Naive thymus-derived CD4-positive, alpha-beta T cell (primary cell): ENCODE data around the gene ADAM30. TPM values are rescaled to one million over a fixed set of nuclear protein-coding genes. Genes with fewer than 3 reads are reported as not detected.

ENCODE experiments used
- ATAC-seq: fragments of 150-1000 bp; cut with Tn5 transposase; 2 replicates; pipeline ENCODE4 v1.10.0; 2021; ENCODE audit warnings: mild to moderate bottlenecking, moderate library complexity
- CTCF ChIA-PET: fragments of 350-600 bp; sonication (Branson Sonifier 250); formaldehyde crosslinking; loops from one replicate; lab custom pipeline; 2021; ENCODE audit warnings: antibody characterized with exemption; lab: Charles Lee
- POLR2A ChIA-PET: fragments of 350-600 bp; sonication (Branson Sonifier 250); formaldehyde crosslinking; loops from one replicate; lab custom pipeline; 2021; ENCODE audit warnings: antibody characterized with exemption, inconsistent platforms; lab: Charles Lee
- DNase-seq, 9 donors: peaks; one replicate each; pipeline versions ENCODE4 v3.0.0 to v3.0.0-alpha.2; 2020 to 2022; ENCODE audit warnings: mixed read lengths in 1 of 9
- H3K27ac ChIP-seq: one replicate; pipeline ENCODE4 v1.7.0; 2013; ENCODE audit warnings: mild to moderate bottlenecking, low read depth, low read length, moderate library complexity
- H3K27me3 ChIP-seq, 2 donors: one replicate each; pipeline ENCODE4 v1.7.0; 2013; ENCODE audit warnings: low read length in 2 of 2, mild to moderate bottlenecking in 2 of 2, moderate library complexity in 2 of 2; ENCODE audit not compliant: control insufficient read depth in 2 of 2, insufficient read depth in 2 of 2
- H3K36me3 ChIP-seq, 3 experiments: 1 replicate in 2 of 3; 2 replicates in 1 of 3; pipeline ENCODE4 v1.7.0; 2013; ENCODE audit warnings: low read length in 3 of 3, mild to moderate bottlenecking in 3 of 3, moderate library complexity in 1 of 3; ENCODE audit not compliant: insufficient read depth in 3 of 3, control insufficient read depth in 2 of 3
- H3K4me1 ChIP-seq, 2 donors: one replicate each; pipeline ENCODE4 v1.7.0; 2013; ENCODE audit warnings: low read length in 2 of 2, mild to moderate bottlenecking in 2 of 2, moderate library complexity in 1 of 2; ENCODE audit not compliant: control insufficient read depth in 2 of 2, insufficient read depth in 2 of 2
- H3K4me3 ChIP-seq: 2 replicates; pipeline ENCODE4 v1.7.0; 2013; ENCODE audit warnings: mild to moderate bottlenecking, low read length
- H3K9me3 ChIP-seq, 3 experiments: 1 replicate in 2 of 3; 2 replicates in 1 of 3; pipeline ENCODE4 v1.7.0; 2013; ENCODE audit warnings: low read length in 3 of 3; ENCODE audit not compliant: control insufficient read depth in 2 of 3
- H3K27ac Mint-ChIP-seq, 9 donors: one replicate each; pipeline ENCODE4 v1.8.0; 2020 to 2022; ENCODE audit warnings: mixed read lengths in 9 of 9, mild to moderate bottlenecking in 8 of 9, moderate library complexity in 5 of 9, inconsistent platforms in 2 of 9
- H3K27me3 Mint-ChIP-seq, 5 donors: one replicate each; pipeline ENCODE4 v1.8.0; 2021 to 2022; ENCODE audit warnings: mixed read lengths in 5 of 5, mild to moderate bottlenecking in 1 of 5
- H3K36me3 Mint-ChIP-seq, 5 donors: one replicate each; pipeline ENCODE4 v1.8.0; 2020 to 2022; ENCODE audit warnings: mixed read lengths in 5 of 5, mild to moderate bottlenecking in 3 of 5, inconsistent platforms in 1 of 5
- H3K4me1 Mint-ChIP-seq, 7 donors: one replicate each; pipeline ENCODE4 v1.8.0; 2020 to 2022; ENCODE audit warnings: mixed read lengths in 7 of 7, mild to moderate bottlenecking in 3 of 7, inconsistent platforms in 1 of 7
- H3K4me3 Mint-ChIP-seq, 10 donors: one replicate each; pipeline ENCODE4 v1.8.0; 2020 to 2022; ENCODE audit warnings: mild to moderate bottlenecking in 10 of 10, mixed read lengths in 10 of 10, moderate library complexity in 6 of 10, inconsistent platforms in 2 of 10
- H3K9me3 Mint-ChIP-seq, 11 donors: one replicate each; pipeline ENCODE4 v1.8.0; 2020 to 2022; ENCODE audit warnings: mixed read lengths in 11 of 11, mild to moderate bottlenecking in 4 of 11, inconsistent platforms in 1 of 11, moderate library complexity in 1 of 11
- intact Hi-C, 2 donors: fragments of 100-400 bp; cut with micrococcal nuclease; formaldehyde crosslinking; loops; one replicate each; pipeline ENCODE4 v1.15.1; 2023
- polyA plus RNA-seq, 2 donors: library from polyadenylated mRNA; unstranded; fragments of 300-500 nt; fragmentation: Illumina TruSeq; gene quantifications; one replicate each; pipeline ENCODE4 v1.2.3, GENCODE V29; 2021
- total RNA-seq, 6 experiments: library from RNA in 5 of 6; stranded (reverse) in 5 of 6; gene quantifications; 1 replicate in 5 of 6; 2 replicates in 1 of 6; pipeline ENCODE4 v1.2.3 and lab custom pipeline; 2021 to 2026

Gene ADAM30
- total and polyA plus RNA-seq, 7 experiments from 2014 or later: 0.20 TPM; not detected in 6

DNA sequence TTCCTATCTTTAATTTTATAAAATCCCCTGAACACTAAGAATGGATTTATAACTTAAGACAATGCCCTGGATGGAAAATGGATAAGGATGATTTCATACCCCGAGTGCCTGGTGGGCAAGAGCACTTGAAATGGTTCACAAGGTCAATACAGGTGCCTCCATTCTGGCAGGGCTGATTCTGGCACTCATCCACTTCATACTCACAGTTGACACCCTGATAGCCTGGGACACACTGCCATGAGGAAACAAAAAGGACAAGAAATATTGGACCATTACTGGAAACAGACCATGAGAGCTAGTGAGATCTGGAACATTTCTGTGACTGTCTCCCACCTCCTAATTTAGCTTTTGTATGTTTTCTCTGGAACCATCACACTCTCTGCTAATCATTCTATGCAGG is 39.1 kb upstream of the ADAM30 start:
- ATAC-seq: no peak
- Mint-ChIP-seq H3K4me1 (peaks cover 0 to 5% (median 1%) of the 10 kb centered on the region in 7 donors), H3K9me3 (peaks cover 2 to 25% (median 14%) of the 10 kb centered on the region in 11 donors), H3K36me3 (peaks cover 51 to 71% (median 63%) of the 10 kb centered on the region in 5 donors), H3K27me3 (no peaks in the 10 kb centered on the region), H3K27ac (peak overlapping the region in 1 of 9 donors; percentile 14), H3K4me3 (no peak overlapping the region)
- H3K27ac ChIP-seq: no peak overlapping the region
- ChIA-PET CTCF (no interaction called here), POLR2A (no interaction called here)
- no peaks in the 10 kb centered on the region for H3K27me3 ChIP-seq
- peaks cover 6 to 70% (median 16%) of the 10 kb centered on the region in 3 experiments for H3K36me3 ChIP-seq
- no peak for DNase-seq
- intact Hi-C loops: no loop called here
- H3K9me3 ChIP-seq: peaks cover 0 to 5% (median 0%) of the 10 kb centered on the region in 3 experiments
- no peaks in the 10 kb centered on the region for H3K4me1 ChIP-seq
- no peak overlapping the region for H3K4me3 ChIP-seq

DNA sequence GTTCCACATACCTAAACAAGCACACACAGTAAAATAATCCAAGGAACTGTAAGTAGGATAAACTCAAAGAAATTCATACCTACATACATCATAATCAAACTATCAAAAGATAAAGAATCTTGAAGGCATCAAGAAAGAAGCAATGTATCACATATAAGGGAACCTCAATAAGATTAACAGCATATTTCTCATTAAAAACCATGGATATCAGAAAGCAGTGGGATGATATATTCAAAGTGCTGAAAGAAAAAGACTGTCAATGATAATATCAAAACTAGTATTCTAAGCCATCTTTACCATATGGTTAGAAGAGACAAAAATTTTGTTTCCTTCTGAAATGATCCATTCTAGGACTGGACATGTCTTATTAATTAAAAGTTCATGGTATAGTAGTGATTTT is 37.1 kb upstream of the ADAM30 start:
- Histone ChIP-seq H3K27me3 (no peaks in the 10 kb centered on the region), H3K27ac (no peak overlapping the region), H3K4me1 (no peaks in the 10 kb centered on the region), H3K36me3 (peaks cover 0 to 66% (median 16%) of the 10 kb centered on the region in 3 experiments), H3K4me3 (no peak overlapping the region), H3K9me3 (peaks cover 0 to 5% (median 0%) of the 10 kb centered on the region in 3 experiments)
- DNase-seq (no peak), ATAC-seq (no peak)
- intact Hi-C loops: loop anchor here in 1 of 2 donors (5.0 kb wide), 1 partner anchor 54 kb away; no protein-coding TSS in a partner anchor
- H3K36me3 Mint-ChIP-seq: peaks cover 48 to 65% (median 57%) of the 10 kb centered on the region in 5 donors
- ChIA-PET CTCF (no interaction called here), POLR2A (no interaction called here)
- no peaks in the 10 kb centered on the region for H3K27me3 Mint-ChIP-seq
- no peak overlapping the region for H3K4me3 Mint-ChIP-seq
- peaks cover 2 to 25% (median 14%) of the 10 kb centered on the region in 11 donors for H3K9me3 Mint-ChIP-seq
- H3K4me1 Mint-ChIP-seq: peaks cover 0 to 4% (median 0%) of the 10 kb centered on the region in 7 donors
- H3K27ac Mint-ChIP-seq: no peak overlapping the region

DNA sequence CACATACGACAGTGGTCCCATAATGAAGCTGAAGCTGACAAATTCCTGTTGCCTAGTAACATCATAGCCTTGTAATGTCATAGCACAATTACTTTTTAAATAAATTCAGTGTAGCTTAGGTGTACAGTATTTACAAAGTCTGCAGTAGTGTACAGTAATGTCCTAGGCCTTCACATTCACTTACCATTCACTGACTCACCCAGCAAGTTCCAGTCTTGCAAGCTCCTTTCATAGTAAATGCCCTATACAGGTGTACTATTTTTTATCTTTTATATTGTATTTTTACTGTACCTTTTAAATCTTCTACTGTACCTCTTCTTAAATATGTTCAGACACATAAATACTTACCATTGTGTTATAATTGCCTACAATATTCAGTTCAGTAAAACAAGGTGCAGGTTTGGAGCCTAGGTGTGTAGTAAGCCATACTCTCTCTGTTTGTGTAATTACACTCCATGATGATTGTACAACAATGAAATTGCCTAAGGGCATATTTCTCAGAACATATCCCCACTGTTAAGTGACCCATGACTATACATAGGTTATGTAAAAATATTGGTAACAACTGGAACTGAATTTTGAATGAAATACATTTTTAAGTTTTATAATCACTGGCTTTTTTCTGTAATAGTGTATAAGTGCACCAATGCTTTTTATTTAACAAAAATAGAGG is 33.5 kb upstream of the ADAM30 start:
- no peak overlapping the region for H3K27ac ChIP-seq
- no peaks in the 10 kb centered on the region for H3K27me3 ChIP-seq
- no peaks in the 10 kb centered on the region for H3K4me1 ChIP-seq
- H3K27me3 Mint-ChIP-seq: no peaks in the 10 kb centered on the region
- peaks cover 0 to 5% (median 0%) of the 10 kb centered on the region in 3 experiments for H3K9me3 ChIP-seq
- H3K36me3 Mint-ChIP-seq: peaks cover 23 to 69% (median 41%) of the 10 kb centered on the region in 5 donors
- H3K27ac Mint-ChIP-seq: no peak overlapping the region
- ATAC-seq (no peak), DNase-seq (no peak)
- POLR2A ChIA-PET: no interaction called here
- CTCF ChIA-PET: no interaction called here
- H3K4me1 Mint-ChIP-seq: peaks cover 0 to 2% (median 0%) of the 10 kb centered on the region in 7 donors
- peaks cover 13 to 69% (median 16%) of the 10 kb centered on the region in 3 experiments for H3K36me3 ChIP-seq
- intact Hi-C loops: loop anchor here in 1 of 2 donors (5.0 kb wide), 1 partner anchor 58 kb away; no protein-coding TSS in a partner anchor
- H3K4me3 ChIP-seq: no peak overlapping the region
- H3K4me3 Mint-ChIP-seq: no peak overlapping the region
- H3K9me3 Mint-ChIP-seq: peaks cover 2 to 21% (median 12%) of the 10 kb centered on the region in 11 donors

DNA sequence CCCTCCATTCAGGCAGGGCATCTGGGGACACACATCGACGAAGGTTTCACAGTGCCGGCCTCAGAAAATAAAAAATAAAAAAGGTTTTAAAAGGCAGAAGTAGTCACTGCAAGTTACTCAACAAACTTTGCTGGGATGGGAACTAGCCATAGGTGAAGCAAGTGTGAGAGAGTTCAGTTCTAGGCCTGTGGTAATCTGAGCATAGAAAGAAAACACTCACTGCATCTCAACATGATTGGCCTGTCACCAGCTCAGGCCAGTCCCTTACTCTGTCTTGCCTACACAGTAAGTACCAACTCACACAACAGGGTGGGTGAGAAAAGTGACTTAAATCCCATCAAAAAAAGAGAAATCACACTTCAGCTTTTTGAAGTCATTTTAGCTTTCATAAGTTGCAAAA is 30.2 kb upstream of the ADAM30 start:
- Histone ChIP-seq H3K4me3 (no peak overlapping the region), H3K9me3 (no peaks in the 10 kb centered on the region), H3K27me3 (no peaks in the 10 kb centered on the region), H3K36me3 (peaks cover 4 to 79% (median 22%) of the 10 kb centered on the region in 3 experiments), H3K4me1 (no peaks in the 10 kb centered on the region), H3K27ac (no peak overlapping the region)
- peaks cover 0 to 2% (median 0%) of the 10 kb centered on the region in 7 donors for H3K4me1 Mint-ChIP-seq
- H3K4me3 Mint-ChIP-seq: no peak overlapping the region
- CTCF ChIA-PET: no interaction called here
- H3K27ac Mint-ChIP-seq: no peak overlapping the region
- H3K9me3 Mint-ChIP-seq: no peaks in the 10 kb centered on the region
- peaks cover 15 to 74% (median 40%) of the 10 kb centered on the region in 5 donors for H3K36me3 Mint-ChIP-seq
- POLR2A ChIA-PET: interaction anchor here (1.2 kb wide), 1 partner anchor 8 kb away, joined by 4 read pairs; no protein-coding TSS in a partner anchor
- DNase-seq (no peak), ATAC-seq (no peak)
- intact Hi-C loops: no loop called here
- no peaks in the 10 kb centered on the region for H3K27me3 Mint-ChIP-seq

DNA sequence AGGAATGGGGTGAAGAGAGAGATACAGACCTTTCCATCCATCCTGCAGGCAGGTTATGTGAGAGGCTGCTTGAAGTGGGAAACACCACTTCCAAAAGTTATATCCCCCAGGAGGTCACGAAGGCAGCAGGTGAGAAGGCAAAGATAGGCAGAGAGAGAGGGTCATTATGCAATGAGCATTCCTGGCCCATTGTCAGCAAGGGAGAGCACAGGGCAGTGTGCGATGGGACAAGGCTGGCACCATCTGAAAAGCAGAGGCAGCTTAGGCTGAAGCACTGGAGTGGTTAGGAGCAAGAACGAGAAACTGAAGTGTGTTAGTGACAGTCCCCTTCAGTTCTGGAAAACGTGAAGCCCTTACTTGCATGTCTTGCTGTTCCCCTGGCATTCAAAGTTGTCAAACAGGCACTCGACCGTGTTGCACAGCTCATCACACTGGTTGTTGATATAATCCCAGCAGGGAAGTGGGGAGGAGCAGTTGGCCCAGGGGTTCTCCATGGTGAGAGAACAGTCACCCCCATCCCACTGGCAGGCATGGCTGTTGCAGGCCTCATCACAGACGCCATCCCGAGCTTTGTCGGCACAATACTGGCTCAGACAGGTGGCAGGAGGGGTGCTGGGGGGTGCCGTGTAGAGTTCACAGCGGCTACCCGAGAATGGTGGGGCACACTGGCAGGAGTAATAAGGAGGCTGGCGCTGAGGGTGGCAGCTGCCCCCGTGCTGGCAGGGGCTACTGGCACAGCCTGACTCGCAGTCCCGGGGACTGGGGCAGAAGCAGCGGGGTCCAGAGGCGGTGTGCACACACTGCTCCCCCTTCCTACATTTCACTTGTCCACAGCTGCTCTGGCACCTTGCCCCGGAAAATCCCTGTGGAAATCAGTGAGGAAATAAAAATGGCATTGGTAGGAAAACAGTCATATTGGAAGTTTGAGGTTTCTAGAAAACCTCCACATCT is 28.9 kb upstream of the ADAM30 start:
- DNase-seq (no peak), ATAC-seq (no peak)
- Mint-ChIP-seq H3K9me3 (no peaks in the 10 kb centered on the region), H3K4me3 (no peak overlapping the region), H3K27ac (peak overlapping the region in 2 of 9 donors; percentile 25 to 52), H3K36me3 (peaks cover 19 to 80% (median 51%) of the 10 kb centered on the region in 5 donors), H3K4me1 (peaks cover 0 to 2% (median 0%) of the 10 kb centered on the region in 7 donors), H3K27me3 (no peaks in the 10 kb centered on the region)
- peaks cover 9 to 92% (median 22%) of the 10 kb centered on the region in 3 experiments for H3K36me3 ChIP-seq
- no peaks in the 10 kb centered on the region for H3K4me1 ChIP-seq
- ChIA-PET POLR2A (interaction anchor here (1.2 kb wide), 1 partner anchor 9 kb away, joined by 4 read pairs; no protein-coding TSS in a partner anchor), CTCF (no interaction called here)
- H3K27me3 ChIP-seq: no peaks in the 10 kb centered on the region
- H3K27ac ChIP-seq: no peak overlapping the region
- H3K4me3 ChIP-seq: no peak overlapping the region
- H3K9me3 ChIP-seq: no peaks in the 10 kb centered on the region
- intact Hi-C loops: no loop called here

DNA sequence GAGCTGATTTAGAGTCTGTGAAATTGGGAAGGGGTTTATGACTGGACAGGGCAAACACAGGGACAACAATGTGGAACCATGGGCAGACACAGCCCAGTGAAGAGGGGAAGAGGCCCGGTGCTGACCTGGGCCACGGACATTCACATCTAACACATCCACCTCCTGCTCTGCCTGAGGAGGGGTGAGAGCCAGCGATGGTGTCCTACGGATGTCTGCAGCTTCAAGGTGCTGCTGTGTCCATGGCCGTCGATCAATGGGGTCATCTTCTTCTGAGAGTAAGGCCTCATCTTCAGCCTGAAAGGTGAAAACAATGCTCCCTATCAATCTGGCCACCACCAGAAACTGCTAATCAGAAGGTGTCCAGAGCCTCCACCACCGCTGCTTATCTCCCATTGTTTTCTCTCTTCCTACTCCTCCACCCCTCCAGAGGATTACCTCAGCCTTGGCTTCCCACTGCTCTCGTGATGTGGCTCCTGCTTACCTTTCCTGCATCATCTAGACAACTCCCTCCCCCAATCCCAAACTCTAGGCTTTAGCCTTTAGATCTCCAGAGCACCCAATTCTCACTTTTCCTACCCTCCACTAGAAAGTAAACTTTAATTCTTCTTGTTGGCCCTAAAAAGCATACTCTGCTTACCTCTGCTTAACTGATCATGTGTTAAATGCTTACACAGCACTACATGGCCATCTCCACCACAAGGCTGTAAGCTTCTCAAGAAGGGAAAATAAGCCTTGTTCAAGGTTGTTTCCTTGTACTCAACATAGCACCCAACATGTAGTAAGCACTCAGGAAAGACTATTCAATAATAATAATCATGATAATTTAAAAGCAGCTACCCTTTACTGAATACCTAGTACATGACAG is 24.0 kb upstream of the ADAM30 start:
- no peak overlapping the region for H3K4me3 ChIP-seq
- no peaks in the 10 kb centered on the region for H3K9me3 ChIP-seq
- H3K36me3 Mint-ChIP-seq: peaks cover 34 to 86% (median 77%) of the 10 kb centered on the region in 5 donors
- H3K27ac Mint-ChIP-seq: peak overlapping the region in 1 of 9 donors; percentile 15
- intact Hi-C loops: no loop called here
- H3K4me1 Mint-ChIP-seq: peaks cover 0 to 2% (median 0%) of the 10 kb centered on the region in 7 donors
- H3K27me3 ChIP-seq: no peaks in the 10 kb centered on the region
- DNase-seq (no peak), ATAC-seq (no peak)
- CTCF ChIA-PET: no interaction called here
- no peak overlapping the region for H3K4me3 Mint-ChIP-seq
- no peaks in the 10 kb centered on the region for H3K4me1 ChIP-seq
- H3K27ac ChIP-seq: no peak overlapping the region
- no peaks in the 10 kb centered on the region for H3K9me3 Mint-ChIP-seq
- peaks cover 5 to 98% (median 15%) of the 10 kb centered on the region in 3 experiments for H3K36me3 ChIP-seq
- POLR2A ChIA-PET: no interaction called here
- no peaks in the 10 kb centered on the region for H3K27me3 Mint-ChIP-seq
